GM12878 (cell line): Measurements from ENCODE around the gene HERC2. TPM values are rescaled to one million over a fixed set of nuclear protein-coding genes. Genes with fewer than 3 reads are reported as not detected.

Source experiments
- ATAC-seq: fragments of 200-7000 bp; cut with Tn5 transposase; 3 replicates; pipeline ENCODE4 v1.9.1; 2020; ENCODE audit warnings: mild to moderate bottlenecking, moderate library complexity
- BruUV-seq: library from RNA; stranded (reverse); fragments of 400-500 nt; replicated peaks from 2 replicates; lab custom pipeline; 2021; lab: Mats Ljungman, UMichigan
- CTCF ChIA-PET: fragments of 300-600 bp; sonication (Branson Sonifier 250); formaldehyde crosslinking; extraction: SDS; loops from one replicate; lab custom pipeline; 2021; ENCODE audit warnings: inconsistent platforms; lab: Yijun Ruan, JAX
- POLR2A ChIA-PET: fragments of 350-600 bp; formaldehyde crosslinking; extraction: SDS; loops from one replicate; lab custom pipeline; 2021; ENCODE audit warnings: inconsistent platforms; lab: Charles Lee
- RAD21 ChIA-PET: fragments of 300-600 bp; sonication (Branson Sonifier 250); formaldehyde crosslinking; loops from one replicate; lab custom pipeline; 2023; ENCODE audit warnings: antibody characterized with exemption; ENCODE audit not compliant: unreplicated experiment; lab: Charles Lee
- SMC1A ChIA-PET: fragments of 300-600 bp; sonication (Branson Sonifier 250); formaldehyde crosslinking; loops from one replicate; lab custom pipeline; 2023; ENCODE audit not compliant: unreplicated experiment, uncharacterized antibody; lab: Charles Lee
- DNase-seq: peaks from one replicate; pipeline ENCODE4 v3.0.0-alpha.2; 2011; ENCODE audit warnings: low read depth, low spot score
- FAIRE-seq: peaks from 3 replicates; lab custom pipeline; 2011; peaks lifted over from hg19 to GRCh38; lab: Jason Lieb, UNC
- H2AFZ ChIP-seq: 2 replicates; pipeline ENCODE4 v1.6.0; 2011; ENCODE audit warnings: low read depth, low read length, control low read depth; ENCODE audit not compliant: control insufficient read depth
- H3K27ac ChIP-seq: 2 replicates; pipeline ENCODE4 v1.5.1; 2011; ENCODE audit warnings: control low read depth; ENCODE audit not compliant: control insufficient read depth, insufficient read depth
- H3K27me3 ChIP-seq, 2 experiments: replicated peaks in 1 of 2; 2 replicates each; pipeline versions ENCODE4 v1.6.0 to v1.6.1; 2011; ENCODE audit warnings: low read length in 1 of 2; ENCODE audit not compliant: control insufficient read depth in 2 of 2, insufficient read depth in 2 of 2
- H3K36me3 ChIP-seq, 2 experiments: 2 replicates each; pipeline ENCODE4 v1.5.1; 2011; ENCODE audit warnings: low read length in 1 of 2; ENCODE audit not compliant: control insufficient read depth in 2 of 2, insufficient read depth in 2 of 2
- H3K4me1 ChIP-seq: 2 replicates; pipeline ENCODE4 v1.6.1; 2011; ENCODE audit warnings: mild to moderate bottlenecking, low read length, moderate library complexity, mixed read lengths; ENCODE audit not compliant: control insufficient read depth, insufficient read depth
- H3K4me2 ChIP-seq: 2 replicates; pipeline ENCODE4 v1.6.0; 2011; ENCODE audit warnings: control low read depth; ENCODE audit not compliant: control insufficient read depth, insufficient read depth
- H3K4me3 ChIP-seq: fragments of 200-600 bp; sonication (generic); 2 replicates; pipeline ENCODE4 v1.5.1; 2016
- H3K79me2 ChIP-seq: 2 replicates; pipeline ENCODE4 v1.6.0; 2011; ENCODE audit warnings: low read length; ENCODE audit not compliant: control insufficient read depth, insufficient read depth
- H3K9ac ChIP-seq: 2 replicates; pipeline ENCODE4 v1.8.0; 2011; ENCODE audit warnings: low read length, control low read depth, mixed read lengths; ENCODE audit not compliant: control insufficient read depth, insufficient read depth
- H3K9me3 ChIP-seq: replicated peaks from 3 replicates; pipeline ENCODE4 v1.5.1; 2011; ENCODE audit warnings: mild to moderate bottlenecking, low read length; ENCODE audit not compliant: control insufficient read depth, insufficient read depth
- H4K20me1 ChIP-seq: 2 replicates; pipeline ENCODE4 v1.6.0; 2011; ENCODE audit not compliant: control insufficient read depth, insufficient read depth
- BACH1 ChIP-seq: fragments of 450-650 bp; IDR thresholded peaks from 2 replicates; pipeline ENCODE4 v1.6.1; 2017; ENCODE audit warnings: mild to moderate bottlenecking, borderline replicate concordance
- CBFB ChIP-seq: IDR thresholded peaks from 2 replicates; pipeline ENCODE4 v1.6.1; 2016; ENCODE audit warnings: antibody characterized with exemption, low read depth
- CREM ChIP-seq: IDR thresholded peaks from 2 replicates; pipeline ENCODE4 v1.6.1; 2014; ENCODE audit warnings: antibody characterized with exemption, low read depth
- NR2F1 ChIP-seq: fragments of 450-650 bp; conservative IDR thresholded peaks from 2 replicates; pipeline ENCODE4 v1.6.1; 2017; ENCODE audit warnings: mild to moderate bottlenecking
- POLR2AphosphoS2 ChIP-seq: IDR thresholded peaks from 2 replicates; pipeline ENCODE4 v1.6.1; 2011; ENCODE audit warnings: low read depth, mild to moderate bottlenecking, low read length, improper control_type of control experiment, moderate library complexity
- RFX5 ChIP-seq: IDR thresholded peaks from 2 replicates; pipeline ENCODE4 v1.6.1; 2011; ENCODE audit warnings: low read depth, low read length, improper control_type of control experiment
- WRNIP1 ChIP-seq: IDR thresholded peaks from 2 replicates; pipeline ENCODE4 v1.6.1; 2011; ENCODE audit warnings: low read depth, low read length, improper control_type of control experiment, borderline replicate concordance
- ZNF217 ChIP-seq: fragments of 450-650 bp; IDR thresholded peaks from 2 replicates; pipeline ENCODE4 v1.6.1; 2017; ENCODE audit warnings: antibody characterized with exemption, mild to moderate bottlenecking
- ZNF274 ChIP-seq: IDR thresholded peaks from one replicate; pipeline ENCODE4 v1.8.0; 2011; ENCODE audit not compliant: insufficient read length, insufficient read depth
- WGBS: methylation state at CpG from one replicate; pipeline ENCODE4 v1.1.6; 2016; ENCODE audit warnings: low lambda C conversion rate; ENCODE audit not compliant: insufficient replicate concordance, insufficient coverage; ENCODE audit errors: missing lambda C conversion rate; 5-methylcytosine and 5-hydroxymethylcytosine counted together
- in situ Hi-C: fragments of 300-500 bp; cut with MboI; formaldehyde crosslinking; loops from 9 replicates; pipeline ENCODE4 v1.14.3; 2018; ENCODE audit warnings: mixed read lengths
- intact Hi-C: fragments of 100-400 bp; cut with micrococcal nuclease; formaldehyde crosslinking; loops from one replicate; pipeline ENCODE4 v1.14.2; 2022; ENCODE audit not compliant: unreplicated experiment
- polyA plus RNA-seq, 11 experiments: library from polyadenylated mRNA; depleted of rRNA in 4 of 11; unstranded in 6 of 11; stranded (reverse) in 5 of 11; fragments of >200 nt; fragmentation: Nextera tagmentation in 4 of 11; fragmentation: Illumina TruSeq in 1 of 11; extraction: Ambion mirVana in 4 of 11; extraction: Trizol in 1 of 11; gene quantifications; 1 replicate in 1 of 11; 2 replicates in 10 of 11; pipeline versions ENCODE4 v1.2.1 to v1.2.3, GENCODE V29; 2011 to 2016; ENCODE audit warnings: inconsistent platforms in 2 of 11, missing spikeins in 2 of 11, low read depth in 1 of 11
- total RNA-seq, 4 experiments: library from RNA; depleted of rRNA in 3 of 4; stranded (reverse); fragments of >200 nt in 3 of 4; fragmentation: Illumina TruSeq in 1 of 4; extraction: Trizol in 1 of 4; gene quantifications; 2 replicates each; pipeline versions ENCODE4 v1.2.1 to v1.2.3, GENCODE V29; 2013 to 2021
- TF ChIP-seq, protein P1 (sequence below): fragments of 450-650 bp; IDR thresholded peaks from 2 replicates; pipeline ENCODE4 v1.6.1; 2014; ENCODE audit warnings: mild to moderate bottlenecking
- TF ChIP-seq, protein P2 (sequence below): fragments of 450-650 bp; IDR thresholded peaks from 2 replicates; pipeline ENCODE4 v1.6.1; 2016; ENCODE audit warnings: mild to moderate bottlenecking
- TF ChIP-seq, protein P3 (sequence below): IDR thresholded peaks from 2 replicates; pipeline ENCODE4 v1.6.1; 2012; ENCODE audit warnings: mild to moderate bottlenecking, low read depth, low read length

Gene HERC2
- total and polyA plus RNA-seq, 10 of the 15 experiments (the other 5 are each of a cell fraction or from before 2014, with no cell fraction given): 6.1 to 39.0 (median 24.0) TPM

- ChIA-PET POLR2A (no interaction called here), CTCF (no interaction called here)
- Histone ChIP-seq H3K27me3 (no peaks in the 10 kb centered on the region), H3K4me2 (no peak overlapping the region), H3K4me1 (no peaks in the 10 kb centered on the region), H3K9ac (no peak overlapping the region), H3K36me3 (peaks cover 8 to 29% of the 10 kb centered on the region in 2 experiments)
- DNase-seq (no peak), ATAC-seq (no peak), FAIRE-seq (no peak)
- intact Hi-C loops (no loop called here), in situ Hi-C loops (no loop called here)
- TF ChIP-seq, protein P1, sequence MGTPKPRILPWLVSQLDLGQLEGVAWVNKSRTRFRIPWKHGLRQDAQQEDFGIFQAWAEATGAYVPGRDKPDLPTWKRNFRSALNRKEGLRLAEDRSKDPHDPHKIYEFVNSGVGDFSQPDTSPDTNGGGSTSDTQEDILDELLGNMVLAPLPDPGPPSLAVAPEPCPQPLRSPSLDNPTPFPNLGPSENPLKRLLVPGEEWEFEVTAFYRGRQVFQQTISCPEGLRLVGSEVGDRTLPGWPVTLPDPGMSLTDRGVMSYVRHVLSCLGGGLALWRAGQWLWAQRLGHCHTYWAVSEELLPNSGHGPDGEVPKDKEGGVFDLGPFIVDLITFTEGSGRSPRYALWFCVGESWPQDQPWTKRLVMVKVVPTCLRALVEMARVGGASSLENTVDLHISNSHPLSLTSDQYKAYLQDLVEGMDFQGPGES: no peak
- TF ChIP-seq RFX5 (no peak), BACH1 (no peak)
- TF ChIP-seq, all 136 proteins: peak for 0
- ChIA-PET RAD21 (no interaction called here), SMC1A (no interaction called here)
- Histone ChIP-seq H3K9me3 (no peaks in the 10 kb centered on the region), H3K79me2 (no peaks in the 10 kb centered on the region), H3K4me3 (no peak overlapping the region), H4K20me1 (no peaks in the 10 kb centered on the region), H2AFZ (no peak overlapping the region), H3K27ac (no peak overlapping the region)
- BruUV-seq: no TSS peak
- WGBS: 94% methylated on average over 26 of the region's 26 CpGs
Observed at GRCh38 chr15:28112962-28113361, 209.0 kb downstream of the HERC2 start.

DNA sequence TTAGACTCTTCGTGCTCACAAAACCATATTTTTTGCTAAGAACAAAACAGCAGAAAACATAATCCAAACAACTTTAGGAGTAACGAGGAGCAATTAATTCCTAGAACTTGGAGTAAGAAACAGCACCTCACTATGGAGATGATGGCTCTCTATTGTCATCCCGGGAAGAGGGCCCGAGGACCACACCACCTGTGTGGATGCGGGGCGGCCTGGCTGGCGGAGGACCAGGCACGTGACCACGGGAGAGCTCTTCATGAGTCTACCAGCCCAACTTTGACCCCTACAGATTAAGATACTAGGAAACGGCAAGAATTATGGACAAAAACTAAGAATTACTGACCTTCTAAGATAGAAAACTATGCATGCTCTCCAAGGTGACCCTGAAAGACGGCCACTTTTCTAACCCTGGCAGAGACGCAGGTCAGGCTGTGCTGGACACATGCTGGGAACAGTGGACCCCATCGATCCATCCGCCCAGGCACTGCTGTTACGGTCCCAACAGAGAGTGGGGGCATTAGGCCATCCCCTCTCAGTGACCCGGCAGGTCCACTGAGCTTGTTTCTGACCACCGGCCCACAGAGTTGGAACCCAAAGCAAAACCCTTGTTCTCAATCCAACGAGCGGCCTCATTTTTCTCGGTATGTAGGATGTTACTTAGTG is 209.7 kb downstream of the HERC2 start:
- H3K36me3 ChIP-seq: peaks cover 8 to 28% of the 10 kb centered on the region in 2 experiments
- SMC1A ChIA-PET: no interaction called here
- intact Hi-C loops (no loop called here), in situ Hi-C loops (no loop called here)
- CTCF ChIA-PET: no interaction called here
- no peaks in the 10 kb centered on the region for H3K79me2 ChIP-seq
- ATAC-seq (no peak), DNase-seq (no peak), FAIRE-seq (no peak)
- POLR2A ChIA-PET: no interaction called here
- RAD21 ChIA-PET: no interaction called here
- no peak overlapping the region for H3K4me2 ChIP-seq
- no peak overlapping the region for H3K4me3 ChIP-seq
- no peaks in the 10 kb centered on the region for H3K9me3 ChIP-seq
- H2AFZ ChIP-seq: no peak overlapping the region
- no peak overlapping the region for H3K27ac ChIP-seq
- peaks cover under 1% of the 10 kb centered on the region in 2 experiments; a peak in 1 of 4 replicates for H3K27me3 ChIP-seq
- no peak overlapping the region for H3K9ac ChIP-seq
- BruUV-seq: no TSS peak
- 98% methylated on average over 20 of the region's 20 CpGs for WGBS
- H4K20me1 ChIP-seq: no peaks in the 10 kb centered on the region
- H3K4me1 ChIP-seq: no peaks in the 10 kb centered on the region
- TF ChIP-seq CBFB: no peak
- TF ChIP-seq, protein P2, sequence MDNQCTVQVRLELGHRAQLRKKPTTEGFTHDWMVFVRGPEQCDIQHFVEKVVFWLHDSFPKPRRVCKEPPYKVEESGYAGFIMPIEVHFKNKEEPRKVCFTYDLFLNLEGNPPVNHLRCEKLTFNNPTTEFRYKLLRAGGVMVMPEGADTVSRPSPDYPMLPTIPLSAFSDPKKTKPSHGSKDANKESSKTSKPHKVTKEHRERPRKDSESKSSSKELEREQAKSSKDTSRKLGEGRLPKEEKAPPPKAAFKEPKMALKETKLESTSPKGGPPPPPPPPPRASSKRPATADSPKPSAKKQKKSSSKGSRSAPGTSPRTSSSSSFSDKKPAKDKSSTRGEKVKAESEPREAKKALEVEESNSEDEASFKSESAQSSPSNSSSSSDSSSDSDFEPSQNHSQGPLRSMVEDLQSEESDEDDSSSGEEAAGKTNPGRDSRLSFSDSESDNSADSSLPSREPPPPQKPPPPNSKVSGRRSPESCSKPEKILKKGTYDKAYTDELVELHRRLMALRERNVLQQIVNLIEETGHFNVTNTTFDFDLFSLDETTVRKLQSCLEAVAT: no peak
- TF ChIP-seq CREM: no peak
- TF ChIP-seq NR2F1: no peak
- TF ChIP-seq, protein P3, sequence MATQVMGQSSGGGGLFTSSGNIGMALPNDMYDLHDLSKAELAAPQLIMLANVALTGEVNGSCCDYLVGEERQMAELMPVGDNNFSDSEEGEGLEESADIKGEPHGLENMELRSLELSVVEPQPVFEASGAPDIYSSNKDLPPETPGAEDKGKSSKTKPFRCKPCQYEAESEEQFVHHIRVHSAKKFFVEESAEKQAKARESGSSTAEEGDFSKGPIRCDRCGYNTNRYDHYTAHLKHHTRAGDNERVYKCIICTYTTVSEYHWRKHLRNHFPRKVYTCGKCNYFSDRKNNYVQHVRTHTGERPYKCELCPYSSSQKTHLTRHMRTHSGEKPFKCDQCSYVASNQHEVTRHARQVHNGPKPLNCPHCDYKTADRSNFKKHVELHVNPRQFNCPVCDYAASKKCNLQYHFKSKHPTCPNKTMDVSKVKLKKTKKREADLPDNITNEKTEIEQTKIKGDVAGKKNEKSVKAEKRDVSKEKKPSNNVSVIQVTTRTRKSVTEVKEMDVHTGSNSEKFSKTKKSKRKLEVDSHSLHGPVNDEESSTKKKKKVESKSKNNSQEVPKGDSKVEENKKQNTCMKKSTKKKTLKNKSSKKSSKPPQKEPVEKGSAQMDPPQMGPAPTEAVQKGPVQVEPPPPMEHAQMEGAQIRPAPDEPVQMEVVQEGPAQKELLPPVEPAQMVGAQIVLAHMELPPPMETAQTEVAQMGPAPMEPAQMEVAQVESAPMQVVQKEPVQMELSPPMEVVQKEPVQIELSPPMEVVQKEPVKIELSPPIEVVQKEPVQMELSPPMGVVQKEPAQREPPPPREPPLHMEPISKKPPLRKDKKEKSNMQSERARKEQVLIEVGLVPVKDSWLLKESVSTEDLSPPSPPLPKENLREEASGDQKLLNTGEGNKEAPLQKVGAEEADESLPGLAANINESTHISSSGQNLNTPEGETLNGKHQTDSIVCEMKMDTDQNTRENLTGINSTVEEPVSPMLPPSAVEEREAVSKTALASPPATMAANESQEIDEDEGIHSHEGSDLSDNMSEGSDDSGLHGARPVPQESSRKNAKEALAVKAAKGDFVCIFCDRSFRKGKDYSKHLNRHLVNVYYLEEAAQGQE: no peak
- TF ChIP-seq ZNF217: no peak
- no peak for TF ChIP-seq WRNIP1
- TF ChIP-seq ZNF274: no peak
- no peak for TF ChIP-seq POLR2AphosphoS2
